ENCODE results near the gene IFI44L.

DNA sequence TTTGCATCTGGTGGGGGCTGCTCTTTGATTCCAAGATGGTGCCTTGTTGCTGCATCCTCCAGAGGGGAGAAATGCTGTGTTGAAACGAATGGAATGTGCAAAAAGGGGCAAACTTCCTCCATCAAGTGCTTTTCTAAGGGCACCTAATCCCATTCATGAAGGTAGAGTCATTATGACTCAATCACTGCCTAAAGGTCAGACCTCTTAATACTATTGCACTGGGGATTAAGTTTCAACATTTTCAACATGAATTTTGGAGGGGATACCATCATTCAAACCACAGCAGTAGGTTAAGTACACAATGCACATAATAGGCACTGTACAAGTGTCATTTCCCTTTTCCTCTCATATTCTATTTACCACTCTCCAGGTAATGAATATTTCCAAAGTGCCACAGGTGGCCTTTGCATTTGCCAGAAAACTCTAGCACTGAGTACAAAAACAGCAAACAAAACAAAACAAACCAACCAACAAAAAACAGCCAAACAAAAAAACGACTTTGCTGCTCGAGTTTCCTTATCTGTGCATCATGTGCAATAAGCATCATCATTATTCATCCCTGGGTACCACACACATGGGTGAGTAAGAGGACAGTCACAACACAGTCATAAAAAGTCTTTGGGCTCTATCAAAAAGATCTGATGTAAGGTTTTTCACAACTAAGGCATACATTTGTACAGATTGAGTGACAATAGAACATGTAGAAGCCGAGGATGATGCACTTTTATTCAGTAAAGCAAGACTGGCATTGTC lies 71.9 kb downstream of the IFI44L start:
- TF ChIP-seq POLR2A (IDR thresholded peaks at IDR 0.05), result no peak
- TF ChIP-seq, protein P1, sequence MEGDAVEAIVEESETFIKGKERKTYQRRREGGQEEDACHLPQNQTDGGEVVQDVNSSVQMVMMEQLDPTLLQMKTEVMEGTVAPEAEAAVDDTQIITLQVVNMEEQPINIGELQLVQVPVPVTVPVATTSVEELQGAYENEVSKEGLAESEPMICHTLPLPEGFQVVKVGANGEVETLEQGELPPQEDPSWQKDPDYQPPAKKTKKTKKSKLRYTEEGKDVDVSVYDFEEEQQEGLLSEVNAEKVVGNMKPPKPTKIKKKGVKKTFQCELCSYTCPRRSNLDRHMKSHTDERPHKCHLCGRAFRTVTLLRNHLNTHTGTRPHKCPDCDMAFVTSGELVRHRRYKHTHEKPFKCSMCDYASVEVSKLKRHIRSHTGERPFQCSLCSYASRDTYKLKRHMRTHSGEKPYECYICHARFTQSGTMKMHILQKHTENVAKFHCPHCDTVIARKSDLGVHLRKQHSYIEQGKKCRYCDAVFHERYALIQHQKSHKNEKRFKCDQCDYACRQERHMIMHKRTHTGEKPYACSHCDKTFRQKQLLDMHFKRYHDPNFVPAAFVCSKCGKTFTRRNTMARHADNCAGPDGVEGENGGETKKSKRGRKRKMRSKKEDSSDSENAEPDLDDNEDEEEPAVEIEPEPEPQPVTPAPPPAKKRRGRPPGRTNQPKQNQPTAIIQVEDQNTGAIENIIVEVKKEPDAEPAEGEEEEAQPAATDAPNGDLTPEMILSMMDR (IDR thresholded peaks at IDR 0.05), result no peak
